ENCODE data around the gene DDX3X.
"Not testable (repeated sequence)": the region's sequence is repeated elsewhere in the genome, so short reads cannot be mapped to it uniquely, and the experiment has no call there.

The DDX3X gene

GRCh38 chrX:41332005-41332404 is 2.0 kb upstream of the DDX3X start:
- no peak for DNase-seq

DNA sequence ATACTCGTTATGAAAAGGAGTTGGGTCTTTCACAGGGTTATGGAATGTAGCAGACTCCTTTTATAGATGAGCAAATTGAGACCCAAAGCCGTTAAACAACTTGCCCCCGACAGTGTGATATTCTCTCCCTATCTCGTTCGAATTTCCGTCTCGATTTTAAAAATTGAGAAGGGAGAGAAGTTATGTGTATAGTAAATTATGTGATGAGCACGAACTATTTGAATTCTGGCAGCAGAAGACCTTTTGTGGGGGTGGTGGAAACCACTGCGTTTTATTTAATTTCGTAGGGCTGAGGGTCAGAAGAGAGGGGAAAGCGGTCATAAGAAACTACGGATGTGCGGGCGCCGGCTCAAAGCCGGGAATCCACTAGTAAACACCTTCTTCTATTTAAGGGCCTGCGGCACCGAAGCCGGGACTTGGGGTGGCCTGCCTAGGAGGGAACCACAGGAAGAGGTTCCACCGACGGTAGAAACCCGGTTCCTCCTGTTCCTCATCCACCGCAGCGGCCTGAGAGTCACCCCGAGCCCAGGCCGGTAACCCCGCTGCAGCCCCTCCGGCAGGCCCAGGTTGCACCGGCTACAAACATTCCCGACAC is 1.5 kb upstream of the DDX3X start:
- peak; percentile 53 for DNase-seq

GRCh38 chrX:41333003-41333743 is 789 bp upstream of the DDX3X start:
- peak; percentile 95 for DNase-seq

DNA sequence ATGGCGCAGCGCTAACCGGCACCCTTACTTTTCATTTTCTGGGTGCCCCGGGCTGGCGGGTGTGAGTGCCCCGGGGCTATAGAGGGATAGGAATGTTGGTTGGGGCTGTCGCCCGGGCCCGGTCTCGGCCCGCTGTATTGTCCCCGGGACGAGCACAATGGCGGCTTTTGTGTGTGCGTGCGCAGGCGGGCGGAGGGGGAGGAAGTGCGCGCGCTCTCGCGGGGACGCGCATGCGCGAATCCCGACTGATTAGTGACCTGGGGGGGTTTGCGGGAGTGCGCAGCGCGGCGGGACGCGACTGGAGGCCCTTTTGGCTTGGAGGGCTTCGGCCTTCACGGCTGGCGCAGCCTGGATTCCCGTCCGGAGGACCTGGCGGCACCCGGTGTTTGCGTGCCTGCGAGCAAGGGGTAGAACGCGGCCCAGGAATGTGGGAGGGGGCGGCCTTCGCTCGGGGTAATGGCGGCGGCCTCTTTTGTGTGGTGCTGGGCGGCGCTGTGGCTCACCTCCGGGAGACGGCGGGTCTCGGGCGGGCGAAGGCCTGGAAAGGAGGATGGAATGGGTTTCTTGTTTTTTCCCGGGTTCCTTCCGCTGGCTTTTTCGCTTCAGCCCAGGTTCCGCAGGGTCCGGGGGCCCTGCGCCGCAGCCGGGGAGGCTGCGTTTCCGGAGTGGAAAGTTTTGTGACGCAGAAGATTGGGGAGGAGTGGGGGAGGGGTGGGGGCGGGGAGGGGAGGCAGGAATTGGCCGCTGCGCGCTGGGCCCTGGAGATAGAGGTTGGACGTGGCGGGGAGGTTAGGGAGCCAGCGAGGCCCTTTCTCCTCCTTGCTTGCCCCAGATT is 618 bp downstream of the DDX3X start:
- DNase-seq = peak; percentile 90

- DNase-seq = no peak
Measured at GRCh38 chrX:41335198-41335957, 1.4 kb downstream of the DDX3X start.

DNA sequence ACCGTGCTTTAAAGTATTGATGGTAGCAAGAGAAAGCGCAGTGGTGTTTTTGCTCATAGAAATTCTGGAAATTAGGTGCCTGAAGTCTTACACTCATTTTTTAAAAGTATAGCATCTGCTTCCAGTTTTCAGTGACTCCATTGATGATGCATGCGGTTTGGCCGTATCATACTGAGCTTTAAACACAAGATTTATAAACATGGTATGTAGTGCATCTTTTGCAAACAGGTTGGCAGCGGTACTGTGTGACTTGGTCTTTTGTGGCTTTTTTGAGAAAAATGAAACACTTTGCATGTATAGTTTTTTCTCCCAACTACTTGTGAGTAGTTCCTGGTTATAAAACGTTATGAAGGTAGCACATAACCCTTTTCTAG is 2.0 kb downstream of the DDX3X start:
- DNase-seq = peak; percentile 51

DNA sequence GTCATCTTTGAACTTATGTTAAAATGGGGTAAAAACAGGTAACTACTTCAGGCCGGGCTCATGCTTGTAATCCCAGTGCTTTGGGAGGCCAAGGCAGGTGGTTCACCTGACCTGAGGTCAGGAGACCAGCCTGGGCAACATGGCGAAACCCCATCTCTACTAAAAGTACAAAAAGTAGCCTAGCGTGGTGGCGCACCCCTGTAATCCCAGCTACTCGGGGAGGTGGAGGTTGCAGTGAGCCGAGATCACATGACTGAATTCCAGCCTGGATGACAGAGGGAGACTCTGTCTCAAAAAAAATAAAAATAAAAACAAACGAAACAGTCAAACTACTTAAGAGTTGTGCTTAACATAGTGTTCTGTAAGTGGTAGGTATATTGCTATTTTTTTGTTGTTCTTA is 2.5 kb downstream of the DDX3X start:
- no peak for DNase-seq

GRCh38 chrX:41337140-41337539 is 3.2 kb downstream of the DDX3X start:
- DNase-seq = no peak

GRCh38 chrX:41338436-41338835 is 4.5 kb downstream of the DDX3X start:
- DNase-seq = no peak

- DNase-seq = no peak
Measured at GRCh38 chrX:41339148-41339547, 5.2 kb downstream of the DDX3X start.

- DNase-seq = no peak
Measured at GRCh38 chrX:41344053-41344452, 10.1 kb downstream of the DDX3X start.

DNA sequence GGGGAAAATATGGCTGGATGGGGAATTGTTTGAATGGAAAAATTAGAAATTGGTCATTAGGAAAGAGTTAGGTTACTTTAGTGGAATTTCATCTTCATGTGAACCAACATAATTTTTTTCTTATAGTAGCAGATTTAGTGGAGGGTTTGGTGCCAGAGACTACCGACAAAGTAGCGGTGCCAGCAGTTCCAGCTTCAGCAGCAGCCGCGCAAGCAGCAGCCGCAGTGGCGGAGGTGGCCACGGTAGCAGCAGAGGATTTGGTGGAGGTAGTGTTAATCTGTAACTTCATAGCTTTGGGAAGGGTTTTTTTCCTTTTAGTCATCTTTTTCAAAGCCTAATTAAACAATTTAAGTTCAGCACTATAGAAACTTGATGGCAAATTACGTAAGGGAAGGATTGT is 13.2 kb downstream of the DDX3X start:
- DNase-seq = no peak

- DNase-seq = no peak
Measured at GRCh38 chrX:41348551-41348950, 14.6 kb downstream of the DDX3X start.

- DNase-seq = no peak
Measured at GRCh38 chrX:41350150-41350975, 16.4 kb downstream of the DDX3X start.

DNA sequence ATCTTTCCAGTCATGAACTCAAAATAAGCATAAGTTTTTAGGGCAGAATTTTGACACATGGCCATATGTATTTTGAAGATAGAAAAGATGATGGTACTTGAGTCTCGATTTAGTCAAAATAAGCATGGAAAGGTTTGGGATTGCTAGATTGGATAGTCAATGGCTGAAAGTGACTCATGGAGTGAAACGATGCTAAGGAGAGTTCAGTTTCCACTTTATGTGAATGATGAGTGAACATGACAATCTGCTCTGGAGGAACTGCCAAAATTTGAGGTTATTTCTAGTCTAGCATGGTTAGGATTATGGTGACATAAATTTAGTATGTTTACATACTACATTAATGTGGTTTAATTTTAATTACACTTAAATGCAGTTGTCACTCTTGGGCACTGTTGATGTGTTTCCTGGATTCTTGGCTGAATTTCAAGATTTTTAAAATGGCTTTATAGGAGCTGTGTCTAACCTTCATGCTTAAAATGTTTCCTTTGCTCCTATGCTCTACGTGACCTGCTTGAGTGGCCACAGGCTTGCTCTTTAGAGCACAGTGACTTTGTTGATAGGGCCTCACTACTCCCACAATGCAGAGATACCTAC is 17.1 kb downstream of the DDX3X start:
- no peak for DNase-seq

DNA sequence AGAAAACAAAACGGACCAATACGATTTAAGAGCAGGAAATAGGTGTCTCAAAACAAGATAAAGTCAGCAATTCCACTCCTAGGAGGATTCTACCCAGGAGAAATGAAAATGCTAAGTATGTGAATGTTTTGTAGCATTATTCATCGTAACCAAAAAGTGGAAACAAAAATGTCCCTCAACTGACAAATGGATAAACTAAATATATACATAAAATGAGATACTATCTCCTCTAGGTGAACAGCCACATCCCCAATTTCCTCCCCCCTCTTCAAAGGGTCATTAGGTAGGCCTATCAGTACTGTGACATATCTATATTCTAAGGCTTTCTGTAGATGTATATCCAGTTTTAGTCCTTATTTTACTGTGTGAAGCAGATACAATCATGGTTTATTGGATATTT is 18.0 kb downstream of the DDX3X start:
- no peak for DNase-seq

DNA sequence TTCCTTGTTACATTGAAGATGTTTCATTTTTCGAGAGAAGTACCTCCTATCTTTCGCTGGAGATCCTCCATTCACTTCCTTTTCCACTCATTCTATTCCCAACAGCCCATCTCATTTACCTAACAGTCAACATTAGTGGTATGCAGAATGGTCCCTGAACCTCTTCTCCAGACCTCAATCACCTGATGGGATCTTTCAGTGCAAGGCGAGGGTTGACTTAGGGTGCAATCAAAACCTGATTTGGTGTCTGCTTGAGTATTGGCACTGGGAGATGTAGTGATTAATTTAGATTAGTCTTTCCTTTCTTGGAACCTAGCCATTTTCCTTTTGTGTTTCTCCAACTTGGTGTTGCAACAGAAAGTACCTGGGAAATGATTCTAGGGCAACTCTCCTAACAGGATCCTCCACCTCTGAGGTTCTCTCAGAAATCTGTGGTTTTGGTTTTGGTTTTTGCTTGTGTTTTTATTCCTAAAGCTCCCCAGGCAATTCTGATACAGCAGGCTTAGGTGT is 18.4 kb downstream of the DDX3X start:
- no peak for DNase-seq

DNA sequence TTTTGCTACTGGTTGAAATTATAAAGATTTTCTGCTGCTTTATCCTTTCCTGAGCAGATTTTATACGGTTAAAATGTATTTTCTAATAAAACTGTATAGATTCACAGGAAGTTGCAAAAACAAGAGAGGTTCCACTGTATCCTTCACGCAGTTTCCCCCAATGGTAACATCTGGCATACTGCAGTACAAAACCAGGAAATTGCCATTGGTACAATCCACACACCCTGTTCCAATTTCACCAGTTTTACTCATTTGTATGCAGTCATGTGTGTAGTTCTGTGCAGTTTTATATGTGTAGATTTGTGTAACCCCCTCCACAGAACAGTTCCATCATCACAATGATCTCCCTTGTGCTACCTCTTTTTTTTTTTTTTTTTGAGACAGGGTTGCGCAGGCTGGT is 20.0 kb downstream of the DDX3X start:
- no peak for DNase-seq

- no peak for DNase-seq
Measured at GRCh38 chrX:41369152-41369551, 35.2 kb downstream of the DDX3X start.

DNA sequence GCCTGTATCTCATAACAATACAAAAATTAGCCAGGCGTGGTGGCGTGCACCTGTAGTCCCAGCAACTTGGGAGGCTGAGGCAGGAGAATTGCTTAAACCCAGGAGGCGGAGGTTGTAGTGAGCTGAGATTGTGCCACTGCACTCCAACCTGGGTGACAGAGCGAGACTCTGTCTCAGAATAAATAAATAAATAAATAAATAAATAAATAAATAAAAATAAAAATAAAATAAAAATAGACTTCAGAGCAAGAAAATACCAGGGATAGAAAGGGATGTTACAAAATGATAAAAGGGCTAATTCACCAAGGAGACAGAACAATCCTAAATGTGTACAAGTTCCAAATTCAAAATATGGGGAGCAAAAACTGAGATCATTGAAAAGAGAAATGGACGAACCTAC is 37.6 kb downstream of the DDX3X start:
- DNase-seq = not testable (repeated sequence)

GRCh38 chrX:41373989-41374606 is 40.1 kb downstream of the DDX3X start:
- DNase-seq = no peak

All from activated CD4-positive, alpha-beta T cell treated with anti-CD3 and anti-CD28 coated beads, Interleukin-10, Interleukin-2, amounts not matched to agents 100 ng/mL and 50 ng/mL, durations not matched to agents 16 hours and 8 hours (primary cell).